ENCODE measurements around the gene CCDC171. TPM values are rescaled to one million over a fixed set of nuclear protein-coding genes. Genes with fewer than 3 reads are reported as not detected.

Gene CCDC171
- polyA plus RNA-seq, 3 donors: 0.08 to 0.17 (median 0.10) TPM

- H3K9ac ChIP-seq (ENCODE audit: insufficient read depth, low read length, poor library complexity, severe bottlenecking): no peak overlapping the region
- H4K20me1 ChIP-seq (ENCODE audit: insufficient read depth, low read length): no peaks in the 10 kb centered on the region
- no peaks in the 10 kb centered on the region for H3K79me2 ChIP-seq (ENCODE audit: insufficient read depth, low read length)
- no peak overlapping the region for H2AFZ ChIP-seq (ENCODE audit: insufficient read depth, low read depth, low read length, poor library complexity, severe bottlenecking)
- H3K4me1 ChIP-seq (ENCODE audit: control insufficient read depth in 1 of 2, insufficient read depth in 2 of 2, low read length in 2 of 2): no peaks in the 10 kb centered on the region
- no peak overlapping the region for H3K27ac ChIP-seq (ENCODE audit: low read depth in 1 of 2, low read length in 2 of 2)
- H3K36me3 ChIP-seq (replicated peaks in 1 of 2; ENCODE audit: control insufficient read depth in 1 of 2, insufficient read depth in 2 of 2, low read length in 2 of 2): no peaks in the 10 kb centered on the region
- no peaks in the 10 kb centered on the region for H3K9me3 ChIP-seq (replicated peaks in 1 of 2; ENCODE audit: control insufficient read depth in 1 of 2, insufficient read depth in 1 of 2, low read length in 2 of 2)
- no peak overlapping the region for H3K27ac Mint-ChIP-seq
- no peak for DNase-seq
- H3K4me3 ChIP-seq (replicated peaks in 1 of 3; ENCODE audit: low read depth in 2 of 3, low read length in 3 of 3): no peak overlapping the region
- H3K4me1 Mint-ChIP-seq: no peaks in the 10 kb centered on the region
- no peak for TF ChIP-seq CTCF (IDR thresholded peaks at IDR 0.05)
- H3K4me3 Mint-ChIP-seq: no peak overlapping the region
- no peaks in the 10 kb centered on the region for H3K27me3 ChIP-seq (ENCODE audit: control insufficient read depth in 2 of 2, insufficient read depth in 2 of 2, low read length in 2 of 2)
- H3K9me3 Mint-ChIP-seq: no peaks in the 10 kb centered on the region
- no peaks in the 10 kb centered on the region for H3K27me3 Mint-ChIP-seq (ENCODE audit: low read depth in 3 of 3)
- intact Hi-C loops (cut with micrococcal nuclease): no loop called here
- no peak overlapping the region for H3K4me2 ChIP-seq (replicated peaks; ENCODE audit: extremely low read depth, low read length, poor library complexity, severe bottlenecking)
- H3K36me3 Mint-ChIP-seq: no peaks in the 10 kb centered on the region
These were observed 290.5 kb downstream of the CCDC171 start for GRCh38 chr9:15843316-15843715.

- H3K9me3 Mint-ChIP-seq: no peaks in the 10 kb centered on the region
- Histone ChIP-seq H3K4me1 (ENCODE audit: control insufficient read depth in 1 of 2, insufficient read depth in 2 of 2, low read length in 2 of 2) (no peaks in the 10 kb centered on the region), H3K9me3 (replicated peaks in 1 of 2; ENCODE audit: control insufficient read depth in 1 of 2, insufficient read depth in 1 of 2, low read length in 2 of 2) (no peaks in the 10 kb centered on the region), H3K27ac (ENCODE audit: low read depth in 1 of 2, low read length in 2 of 2) (no peak overlapping the region), H4K20me1 (ENCODE audit: insufficient read depth, low read length) (no peaks in the 10 kb centered on the region), H2AFZ (ENCODE audit: insufficient read depth, low read depth, low read length, poor library complexity, severe bottlenecking) (no peak overlapping the region), H3K27me3 (ENCODE audit: control insufficient read depth in 2 of 2, insufficient read depth in 2 of 2, low read length in 2 of 2) (no peaks in the 10 kb centered on the region), H3K4me3 (replicated peaks in 1 of 3; ENCODE audit: low read depth in 2 of 3, low read length in 3 of 3) (no peak overlapping the region), H3K9ac (ENCODE audit: insufficient read depth, low read length, poor library complexity, severe bottlenecking) (no peak overlapping the region), H3K4me2 (replicated peaks; ENCODE audit: extremely low read depth, low read length, poor library complexity, severe bottlenecking) (no peak overlapping the region), H3K36me3 (replicated peaks in 1 of 2; ENCODE audit: control insufficient read depth in 1 of 2, insufficient read depth in 2 of 2, low read length in 2 of 2) (no peaks in the 10 kb centered on the region), H3K79me2 (ENCODE audit: insufficient read depth, low read length) (no peaks in the 10 kb centered on the region)
- no CpG with 5 or more reads among the region's 2 CpGs for WGBS (ENCODE audit: insufficient coverage)
- no peaks in the 10 kb centered on the region for H3K27me3 Mint-ChIP-seq (ENCODE audit: low read depth in 3 of 3)
- no peaks in the 10 kb centered on the region for H3K36me3 Mint-ChIP-seq
- DNase-seq: no peak
- intact Hi-C loops (cut with micrococcal nuclease): no loop called here
- no peak for TF ChIP-seq CTCF (IDR thresholded peaks at IDR 0.05)
- H3K4me3 Mint-ChIP-seq: no peak overlapping the region
- H3K4me1 Mint-ChIP-seq: no peaks in the 10 kb centered on the region
- no peak overlapping the region for H3K27ac Mint-ChIP-seq
These were observed 291.1 kb downstream of the CCDC171 start for GRCh38 chr9:15843931-15844330.

Measured in CD14-positive monocyte (primary cell).